GM18499 (cell line): Measurements from ENCODE around the gene TRAPPC2B.
"Not testable (repeated sequence)": the region's sequence is repeated elsewhere in the genome, so short reads cannot be mapped to it uniquely, and the experiment has no call there.

Source experiments
- ATAC-seq: cut with Tn5 transposase; IDR thresholded peaks from one replicate; pipeline ENCODE4 v1.9.1; 2021; ENCODE audit warnings: moderate number of reproducible peaks; ENCODE audit not compliant: insufficient read depth, unreplicated experiment

The TRAPPC2B gene

DNA sequence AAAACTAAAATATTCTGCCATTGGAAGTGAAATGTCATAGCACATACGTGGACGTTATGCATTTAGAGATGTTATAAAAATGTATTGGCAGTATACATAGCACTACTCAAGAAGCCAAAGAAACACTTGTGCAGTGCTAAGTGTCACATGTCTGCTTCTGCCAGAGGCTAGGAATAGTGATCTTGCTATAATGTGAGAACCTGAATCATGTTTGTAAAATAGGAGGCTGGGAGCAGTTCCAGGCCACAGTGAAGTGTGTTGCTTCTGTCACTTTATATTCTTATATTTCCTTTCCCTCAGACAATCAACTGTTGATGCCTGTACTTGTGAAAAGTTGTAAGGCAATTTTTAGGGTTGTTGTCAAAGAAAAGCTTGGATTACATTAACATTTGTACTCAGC lies 3.4 kb downstream of the TRAPPC2B start:
- ATAC-seq: no peak

DNA sequence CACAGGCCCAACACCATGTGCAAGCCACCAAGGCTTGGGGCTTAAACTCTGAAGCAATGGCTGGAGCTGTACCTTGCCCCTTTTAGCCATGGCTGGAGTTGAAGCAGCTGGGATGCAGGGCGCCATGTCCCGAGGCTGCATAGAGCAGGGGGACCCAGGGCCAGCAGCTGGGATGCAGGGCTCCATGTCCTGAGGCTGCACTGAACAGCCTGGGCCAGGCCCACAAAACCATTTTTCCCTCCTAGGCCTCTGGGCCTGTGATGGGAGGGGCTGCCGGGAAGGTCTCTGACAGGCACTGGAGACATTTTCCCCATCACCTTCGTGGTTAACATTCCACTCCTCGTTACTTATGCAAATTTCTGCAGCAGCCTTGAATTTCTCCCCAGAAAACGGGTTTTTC lies 10.8 kb downstream of the TRAPPC2B start:
- ATAC-seq: no peak

GRCh38 chr19:57374647-57375046 lies 11.3 kb downstream of the TRAPPC2B start:
- ATAC-seq: not testable (repeated sequence)

DNA sequence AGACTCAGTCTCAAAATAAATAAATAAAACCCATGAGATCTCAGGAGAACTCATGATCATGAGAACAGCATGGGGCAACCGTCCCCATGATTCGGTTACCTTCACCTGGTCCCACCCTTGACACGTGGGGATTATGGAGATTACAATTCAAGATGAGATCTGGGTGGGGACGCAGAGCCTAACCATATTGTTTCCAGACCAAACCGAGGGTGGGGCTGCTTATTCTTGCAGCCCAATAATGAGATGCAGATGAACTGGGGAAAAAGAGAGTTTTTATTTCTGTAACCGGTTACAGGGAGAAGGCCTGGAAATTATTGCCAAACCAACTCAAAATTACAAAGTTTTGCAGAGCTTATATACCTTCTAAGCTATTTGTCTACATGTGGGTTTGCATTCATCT lies 12.8 kb downstream of the TRAPPC2B start:
- ATAC-seq: no peak

- ATAC-seq: no peak
These were observed 14.3 kb downstream of the TRAPPC2B start for GRCh38 chr19:57377498-57378146.

GRCh38 chr19:57380923-57381322 lies 17.6 kb downstream of the TRAPPC2B start:
- ATAC-seq: no peak

DNA sequence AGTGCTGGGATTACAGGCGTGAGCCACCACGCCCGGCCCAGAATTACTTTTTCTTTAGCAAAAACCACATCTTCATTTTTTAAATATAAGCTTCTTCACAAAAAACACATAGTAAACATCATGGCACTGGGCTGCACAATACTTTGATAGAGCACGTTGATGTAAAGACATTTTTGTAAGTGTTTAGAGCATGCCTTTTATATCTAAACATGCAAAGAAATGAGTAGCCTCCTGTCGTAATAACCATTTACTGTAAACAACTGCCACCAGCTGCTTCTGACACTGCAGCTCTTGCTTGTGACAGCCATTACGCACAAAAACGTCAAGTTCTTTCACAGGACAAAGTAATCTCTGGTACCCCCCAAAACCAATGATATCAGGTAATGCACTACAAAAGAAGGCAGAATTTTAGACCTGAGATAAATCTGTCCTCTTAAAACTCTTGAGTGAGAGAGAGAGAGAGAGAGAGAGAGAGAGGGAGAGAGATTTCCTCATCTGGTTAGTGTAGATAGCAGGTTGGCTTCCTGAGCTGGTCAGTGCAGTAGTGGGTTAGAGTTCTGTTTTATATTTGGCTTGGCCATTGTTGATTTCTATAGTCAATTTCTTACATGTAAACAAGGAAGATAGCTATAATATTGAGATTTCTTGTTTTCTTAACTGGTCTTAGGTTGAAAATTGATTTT lies 19.6 kb downstream of the TRAPPC2B start:
- ATAC-seq: no peak

DNA sequence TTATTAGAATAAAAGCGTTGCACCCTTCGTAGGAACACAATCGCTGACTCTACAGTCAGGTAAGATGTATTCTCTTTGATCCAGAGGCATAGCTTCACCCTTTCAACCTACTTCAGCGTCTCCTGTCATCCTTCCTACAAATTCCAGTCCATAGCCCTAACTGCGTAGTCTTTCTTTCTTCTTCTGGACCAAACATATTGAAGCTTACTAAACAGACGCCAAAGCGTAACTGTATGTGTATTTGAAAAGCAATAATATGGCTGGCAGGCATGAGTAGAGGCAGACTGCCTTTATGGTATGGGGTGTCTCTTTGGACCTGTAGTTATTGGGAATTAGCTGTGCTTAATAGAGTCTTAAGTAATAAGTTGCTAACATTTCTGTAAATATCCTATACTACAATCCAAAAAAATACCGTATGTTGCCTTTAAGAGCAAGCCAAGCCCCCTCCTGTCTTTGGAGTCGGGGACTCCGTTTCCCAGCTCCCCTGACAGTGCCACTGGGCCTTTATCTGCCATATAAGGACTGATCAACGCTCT lies 25.9 kb downstream of the TRAPPC2B start:
- ATAC-seq: no peak

- peak; percentile 94 for ATAC-seq
These were observed 26.6 kb downstream of the TRAPPC2B start, which contains the start of gene ZNF548 for GRCh38 chr19:57389730-57390598. TSS of gene ZNF548 (plus strand) at chr19:57389854. CDS start at chr19:57390100, 246 bp downstream.

- ATAC-seq: no peak
These were observed 32.4 kb downstream of the TRAPPC2B start for GRCh38 chr19:57395710-57396109.

DNA sequence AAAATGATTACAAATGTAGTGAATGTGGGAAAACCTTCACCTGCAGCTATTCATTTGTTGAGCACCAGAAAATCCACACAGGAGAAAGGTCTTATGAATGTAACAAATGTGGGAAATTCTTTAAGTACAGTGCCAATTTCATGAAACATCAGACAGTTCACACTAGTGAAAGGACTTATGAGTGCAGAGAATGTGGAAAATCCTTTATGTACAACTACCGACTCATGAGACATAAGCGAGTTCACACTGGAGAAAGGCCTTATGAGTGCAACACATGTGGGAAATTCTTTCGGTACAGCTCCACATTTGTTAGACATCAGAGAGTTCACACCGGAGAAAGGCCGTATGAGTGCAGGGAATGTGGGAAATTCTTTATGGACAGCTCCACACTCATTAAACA lies 35.5 kb downstream of the TRAPPC2B start:
- ATAC-seq: no peak

DNA sequence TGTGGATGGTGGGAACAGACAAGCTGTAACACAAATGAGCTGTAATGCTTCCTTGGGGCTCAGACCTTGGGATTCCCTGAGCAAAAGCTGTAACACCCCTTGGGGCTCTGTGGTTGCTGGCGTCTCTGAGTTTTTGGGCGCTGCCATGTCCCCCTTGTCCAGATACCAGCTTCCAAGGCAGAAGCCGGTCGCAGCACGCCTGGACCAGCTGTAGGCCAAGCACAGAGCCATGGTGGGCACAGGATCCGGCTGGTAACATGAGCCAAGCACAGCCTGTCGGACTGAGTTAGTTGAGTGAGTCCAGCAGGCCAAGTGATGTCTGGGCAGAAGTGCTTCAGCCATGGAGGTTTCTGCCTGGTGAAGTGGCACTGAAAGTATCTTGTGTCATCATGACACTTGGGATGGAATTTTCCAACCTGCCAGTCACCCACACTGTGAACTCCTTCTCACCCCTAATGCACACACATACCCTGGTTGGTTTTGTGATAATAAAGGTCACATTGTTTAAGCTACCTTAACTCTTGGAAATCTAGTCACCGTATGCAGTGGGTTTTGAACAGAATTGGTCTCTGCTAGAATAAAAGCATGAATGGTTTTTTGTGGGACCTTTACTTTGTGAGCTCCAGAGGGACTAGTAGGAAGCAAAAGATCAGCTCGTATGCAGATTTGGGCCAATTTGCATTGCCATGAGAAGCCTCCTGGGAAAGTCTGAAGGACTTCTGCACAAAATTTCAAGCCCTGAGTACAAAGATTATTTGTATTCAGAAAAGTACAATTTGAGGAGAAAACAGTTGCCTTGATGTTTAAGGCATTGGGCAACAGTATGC lies 40.6 kb downstream of the TRAPPC2B start:
- no peak for ATAC-seq

DNA sequence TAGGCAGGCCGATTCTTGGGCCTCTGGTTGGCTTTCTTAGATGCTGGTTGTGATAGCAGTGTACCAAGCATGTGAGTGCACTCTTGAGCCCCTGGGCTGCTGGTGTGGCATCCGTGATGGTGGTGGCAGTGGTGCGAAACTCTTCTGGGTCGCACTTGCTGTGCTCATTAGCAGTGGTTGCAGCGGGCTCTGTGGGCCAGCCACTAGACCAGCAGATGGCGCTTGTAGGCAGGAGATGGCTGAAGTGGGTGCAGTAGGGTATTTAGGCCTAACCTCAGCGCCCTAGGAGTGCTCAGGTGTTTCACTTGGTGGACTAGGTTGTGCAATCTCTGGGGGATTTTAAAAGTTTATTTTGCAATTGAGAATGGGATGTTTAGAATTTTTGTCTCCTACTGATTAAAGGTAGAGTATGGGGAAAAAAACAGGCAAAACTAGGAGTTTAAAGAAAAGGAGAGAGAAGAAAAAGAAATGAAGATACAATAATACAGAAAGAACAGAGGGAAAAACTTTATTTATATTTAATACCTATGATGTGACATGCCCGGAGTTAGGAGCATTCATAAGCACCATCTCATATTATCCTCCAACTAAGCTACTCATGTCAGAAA lies 43.3 kb downstream of the TRAPPC2B start:
- ATAC-seq: no peak

- peak; percentile 76 for ATAC-seq
These were observed 47.7 kb downstream of the TRAPPC2B start, which contains the start of gene ZNF17 for GRCh38 chr19:57410877-57411671. TSS of gene ZNF17 (plus strand) at chr19:57411161. CDS start at chr19:57413616, 2,455 bp downstream.
